PFSK-1 (cell line): ENCODE data around the gene ENAM.

ENCODE experiments used
- SIN3A ChIP-seq: IDR thresholded peaks from 2 replicates; pipeline ENCODE4 v1.6.1; 2012; ENCODE audit warnings: mild to moderate bottlenecking, low read length, moderate library complexity, borderline replicate concordance; ENCODE audit not compliant: insufficient read depth
- TAF1 ChIP-seq: IDR thresholded peaks from 2 replicates; pipeline ENCODE4 v1.6.1; 2012; ENCODE audit warnings: low read length, control low read depth, borderline replicate concordance; ENCODE audit not compliant: insufficient read depth

DNA sequence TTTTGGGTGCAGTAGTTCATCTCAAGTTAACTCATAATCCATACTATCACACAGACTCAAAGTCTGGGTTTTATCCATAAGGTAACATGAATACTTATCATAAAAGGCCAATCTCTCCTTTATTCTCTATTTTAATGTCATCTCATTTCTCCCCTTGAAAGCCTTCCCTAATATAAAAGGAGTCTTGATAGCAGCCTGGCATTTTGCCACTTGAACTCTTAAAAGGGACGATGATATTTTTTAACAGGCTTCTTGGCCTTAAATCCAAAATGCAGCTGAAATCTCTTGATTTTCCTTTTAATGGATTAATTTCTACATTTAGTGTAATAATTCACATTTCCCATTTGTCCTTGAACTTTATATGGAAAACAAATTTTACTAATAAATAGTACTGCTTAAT lies 46.2 kb downstream of the ENAM start:
- TF ChIP-seq SIN3A, result no peak
- TF ChIP-seq TAF1, result no peak
